Ureter (tissue), 1 donor: ENCODE measurements around the gene PLCB4. TPM values are rescaled to one million over a fixed set of nuclear protein-coding genes. Genes with fewer than 3 reads are reported as not detected.
A peak's percentile ranks its signal among the peaks of the same experiment; 100 is the strongest.

ENCODE experiments used
- DNase-seq: peaks from one replicate; pipeline ENCODE4 v3.0.0-alpha.2; 2020; ENCODE audit warnings: low spot score
- total RNA-seq: library from RNA; stranded (reverse); gene quantifications from one replicate; pipeline ENCODE4 v1.2.4, GENCODE V29; 2023
- donor health status: DM: yes; HTN: yes; CAD: no.

PLCB4 gene
- total RNA-seq, 1 donor from 2014 or later, result 22.9 TPM

DNA sequence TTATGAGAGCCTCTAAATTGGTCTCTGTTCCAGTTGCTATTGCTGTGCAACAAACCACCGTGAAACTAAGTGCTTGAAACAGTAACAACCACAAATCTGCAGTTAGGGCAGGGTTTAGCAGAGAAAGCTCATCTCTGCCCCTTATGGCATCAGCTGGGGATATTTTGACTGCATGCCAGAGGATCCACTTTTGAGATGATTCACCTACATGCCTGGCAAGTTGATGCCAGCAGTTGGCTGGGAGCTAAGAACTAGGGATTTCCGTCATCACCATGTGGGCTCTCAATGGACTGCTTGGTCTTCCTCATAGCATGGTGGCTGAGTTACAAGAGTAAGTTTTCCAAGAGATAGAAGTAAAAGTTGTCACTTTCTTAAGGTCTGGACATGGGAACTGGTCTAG is 35.1 kb downstream of the PLCB4 start:
- DNase-seq, result no peak

DNA sequence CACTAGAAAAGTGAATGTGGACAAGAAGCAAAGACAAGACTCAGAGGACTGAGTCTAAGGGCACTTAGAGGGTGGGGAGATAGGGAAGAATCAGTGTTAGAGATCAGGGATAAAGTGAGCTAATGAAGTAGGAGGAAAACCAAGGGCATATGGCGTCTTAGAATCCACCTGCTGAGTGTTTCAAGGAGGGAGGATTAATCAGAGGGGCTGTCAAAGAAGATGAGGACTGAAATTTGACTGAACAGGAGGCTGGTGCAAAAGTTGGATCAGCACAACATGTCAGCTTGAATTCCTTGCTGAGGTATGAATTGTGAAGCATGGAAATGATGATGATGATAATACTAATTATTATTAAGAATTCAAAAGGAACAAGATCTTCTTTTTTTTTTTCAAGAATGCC is 39.4 kb downstream of the PLCB4 start:
- no peak for DNase-seq

- DNase-seq, result no peak
Observed at GRCh38 chr20:9109566-9109965, 40.7 kb downstream of the PLCB4 start.

- DNase-seq, result no peak
Observed at GRCh38 chr20:9110365-9110764, 41.5 kb downstream of the PLCB4 start.

DNA sequence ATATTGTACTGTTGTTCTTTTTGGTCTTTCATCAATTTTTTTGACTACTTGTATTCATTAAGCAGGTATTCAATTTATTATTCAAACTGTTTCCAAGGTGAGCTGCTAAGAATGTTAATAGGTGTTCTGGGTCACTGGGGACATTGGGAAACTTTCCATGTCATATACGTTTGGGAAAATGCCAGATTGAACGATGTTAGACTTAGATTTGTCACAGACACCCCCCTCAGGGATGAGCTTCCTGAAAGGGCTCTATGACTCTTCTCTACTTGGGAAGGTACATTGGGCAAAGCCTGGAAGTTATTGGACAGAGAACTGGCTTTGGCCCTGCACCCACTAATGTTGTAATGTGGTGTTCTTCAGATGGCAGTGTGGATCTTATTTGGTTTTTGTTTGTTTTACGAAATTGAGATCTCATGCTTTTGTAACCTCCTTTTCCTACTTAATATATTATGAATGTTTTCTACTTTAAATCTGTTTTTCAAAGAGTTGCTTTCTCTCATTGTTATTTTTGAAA is 42.1 kb downstream of the PLCB4 start:
- no peak for DNase-seq

GRCh38 chr20:9112541-9113515 is 43.9 kb downstream of the PLCB4 start:
- no peak for DNase-seq

- no peak for DNase-seq
Observed at GRCh38 chr20:9114709-9115108, 45.8 kb downstream of the PLCB4 start.

GRCh38 chr20:9117548-9117947 is 48.7 kb downstream of the PLCB4 start:
- DNase-seq, result no peak

DNA sequence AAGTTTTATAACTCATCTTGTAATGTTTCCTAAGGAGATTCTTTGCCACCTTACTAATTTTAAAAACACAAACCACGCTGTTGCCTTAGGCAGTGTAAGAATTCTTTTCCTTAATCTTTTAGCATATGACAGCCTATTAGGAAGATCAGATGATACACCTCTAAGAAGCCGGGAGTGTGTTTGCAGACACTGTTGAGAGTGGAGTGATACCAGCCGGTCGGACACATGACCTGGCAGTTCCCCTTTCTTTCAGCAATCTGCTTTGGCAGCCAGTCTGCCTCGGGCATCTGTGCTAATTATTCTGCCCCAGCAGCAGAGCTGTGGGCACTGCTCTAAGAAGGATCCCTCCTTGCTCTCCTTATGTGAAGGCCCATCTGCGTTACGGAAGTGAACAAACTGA is 50.9 kb downstream of the PLCB4 start:
- peak; percentile 58 for DNase-seq

GRCh38 chr20:9121211-9121610 is 52.3 kb downstream of the PLCB4 start:
- no peak for DNase-seq

- DNase-seq, result no peak
Observed at GRCh38 chr20:9122571-9122970, 53.7 kb downstream of the PLCB4 start.

- no peak for DNase-seq
Observed at GRCh38 chr20:9126527-9126926, 57.6 kb downstream of the PLCB4 start.

GRCh38 chr20:9128568-9128967 is 59.7 kb downstream of the PLCB4 start:
- no peak for DNase-seq

DNA sequence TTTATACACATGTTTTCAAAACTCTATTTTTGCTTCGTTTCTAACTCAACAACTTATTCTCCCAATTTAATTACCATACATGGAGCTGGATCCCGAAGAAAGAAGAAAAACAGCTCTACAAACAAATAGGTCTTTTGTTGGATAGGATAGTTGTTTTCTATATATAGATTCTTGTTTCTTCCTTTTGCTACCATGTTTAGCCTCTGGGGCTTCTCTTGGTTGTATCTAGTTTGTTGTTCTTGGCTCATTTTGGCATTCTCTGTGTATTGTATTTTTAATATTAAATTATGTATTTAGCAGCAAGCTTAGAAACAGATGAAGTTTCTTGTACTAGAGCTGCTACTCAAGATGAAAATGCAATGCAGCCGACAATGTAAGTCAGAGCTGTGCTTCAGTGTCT is 60.9 kb downstream of the PLCB4 start:
- DNase-seq, result no peak

- no peak for DNase-seq
Observed at GRCh38 chr20:9130521-9130920, 61.6 kb downstream of the PLCB4 start.

- no peak for DNase-seq
Observed at GRCh38 chr20:9131841-9132240, 63.0 kb downstream of the PLCB4 start.

DNA sequence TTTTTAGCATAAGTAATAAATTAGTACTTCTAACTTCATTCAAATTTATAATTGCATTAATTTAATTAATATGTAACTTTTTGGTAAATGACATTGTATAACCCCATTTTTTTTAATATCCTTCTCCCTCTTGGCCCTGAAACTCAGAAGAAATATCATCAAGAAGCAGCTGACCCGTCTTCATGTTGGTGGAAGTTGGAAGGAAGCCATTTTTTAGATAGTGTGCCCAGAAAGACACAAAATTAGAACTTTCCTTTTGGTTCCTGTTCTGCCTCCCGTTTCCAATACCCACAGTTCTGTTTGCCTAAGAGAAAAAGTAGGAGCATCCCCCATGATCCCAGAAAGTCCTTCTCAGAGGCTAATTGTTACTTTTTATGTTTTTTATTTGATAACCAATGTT is 65.5 kb downstream of the PLCB4 start:
- no peak for DNase-seq

- DNase-seq, result no peak
Observed at GRCh38 chr20:9136114-9136513, 67.2 kb downstream of the PLCB4 start.

- DNase-seq, result no peak
Observed at GRCh38 chr20:9137001-9137400, 68.1 kb downstream of the PLCB4 start.

DNA sequence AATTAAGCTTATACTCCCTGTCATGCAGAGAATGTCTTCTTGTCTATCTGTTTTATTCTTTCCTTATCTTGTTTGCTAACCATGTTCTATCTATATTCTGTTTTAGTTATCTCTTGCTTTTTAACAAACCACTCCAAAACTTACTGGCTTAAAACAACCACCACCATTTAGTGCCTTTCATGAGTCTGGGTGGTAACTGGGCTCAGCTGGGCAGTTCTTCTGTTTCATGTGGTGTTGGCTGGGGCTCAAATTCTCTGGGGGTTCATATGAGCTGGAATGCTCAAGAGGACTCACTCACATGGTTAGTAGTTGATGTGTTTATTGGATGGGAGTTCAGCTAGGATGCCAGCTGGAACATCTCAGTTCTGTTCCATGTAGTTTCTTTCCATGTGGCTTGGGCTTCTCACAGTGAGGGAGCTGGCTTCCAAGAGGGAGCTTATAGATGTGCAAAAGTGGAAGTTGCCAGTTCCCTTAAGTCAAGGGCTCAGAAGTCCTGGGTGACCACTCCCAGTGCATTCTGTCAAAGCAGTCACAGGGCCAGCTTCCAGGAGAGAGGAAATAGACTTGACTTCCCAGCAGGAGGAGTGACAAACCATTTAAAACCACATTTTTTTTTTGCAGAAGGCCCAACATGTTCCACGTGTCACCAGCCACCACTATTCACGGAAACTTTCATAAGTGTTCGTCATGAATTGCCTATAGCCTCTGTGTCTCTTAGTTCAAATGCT is 70.4 kb downstream of the PLCB4 start:
- DNase-seq, result no peak

DNA sequence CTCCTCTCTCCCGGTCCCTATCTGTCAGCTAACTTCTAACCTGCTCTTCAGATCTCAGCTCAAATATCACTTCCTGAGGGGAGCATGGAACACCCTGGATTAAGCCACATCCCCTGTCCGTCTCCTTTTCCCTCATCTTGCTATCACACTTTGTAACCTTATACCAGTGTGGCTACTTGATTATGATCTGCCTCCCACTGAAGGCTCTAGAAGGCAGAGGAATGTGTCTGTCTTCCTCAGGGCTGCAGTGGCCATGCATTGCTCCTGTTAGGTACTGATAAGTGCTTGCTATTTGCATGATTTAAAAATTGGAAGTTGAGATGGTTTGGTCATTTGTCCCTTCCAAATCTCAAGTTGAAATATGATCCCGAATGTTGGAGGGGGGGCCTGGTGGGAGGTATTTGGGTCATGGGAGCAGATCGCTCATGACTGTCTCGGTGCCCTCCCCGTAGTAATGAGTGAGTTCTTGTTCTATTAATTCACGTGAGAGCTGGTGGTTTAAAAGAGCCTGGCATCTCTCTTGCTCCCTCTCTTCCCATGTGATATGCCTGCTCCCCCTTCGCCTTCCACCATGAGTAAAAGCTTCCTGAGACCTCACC is 71.4 kb downstream of the PLCB4 start:
- DNase-seq, result no peak

DNA sequence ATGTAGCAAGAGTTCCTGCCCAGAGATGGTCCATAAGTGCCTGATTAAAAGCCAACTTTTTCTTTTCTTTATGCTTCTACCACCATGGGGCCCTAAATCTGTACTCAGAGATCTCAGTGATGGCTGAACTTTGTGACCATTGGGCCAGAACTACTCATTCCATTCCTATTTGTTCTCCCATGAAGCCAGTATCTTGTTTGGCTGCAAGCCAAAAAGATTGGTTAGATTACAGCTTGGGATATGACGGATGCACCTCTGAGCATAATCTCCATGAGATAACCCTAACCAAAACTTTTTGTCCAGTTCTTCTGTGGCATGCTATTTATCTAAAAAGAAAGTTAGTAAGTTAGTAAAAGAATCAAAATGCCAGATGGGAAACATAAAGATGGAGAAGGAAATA is 72.2 kb downstream of the PLCB4 start:
- no peak for DNase-seq
